GM19193 (cell line): ENCODE results near the gene PDE4D.

Experiments used
- POLR2A ChIP-seq: IDR thresholded peaks from 4 replicates; pipeline ENCODE4 v1.6.1; 2011; ENCODE audit not compliant: insufficient read depth, insufficient read length; ENCODE audit errors: extremely low read depth

The PDE4D gene

DNA sequence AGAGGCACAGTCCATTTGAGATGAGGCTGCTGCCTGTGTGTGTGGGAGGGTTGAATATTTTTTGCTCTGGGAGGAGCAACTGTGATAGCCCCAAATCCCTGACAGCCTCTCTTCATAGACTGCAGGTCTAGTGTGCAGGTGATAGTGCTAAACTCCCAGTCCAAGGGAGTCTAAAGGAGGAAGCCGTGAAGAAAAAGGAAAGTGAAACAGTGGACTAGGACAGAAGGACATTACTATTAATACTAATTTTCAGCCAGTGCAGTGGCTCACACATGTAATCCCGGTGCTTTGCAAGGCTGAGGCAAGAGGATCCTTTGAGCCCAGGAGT lies 295.0 kb downstream of the PDE4D start:
- TF ChIP-seq POLR2A, result no peak

DNA sequence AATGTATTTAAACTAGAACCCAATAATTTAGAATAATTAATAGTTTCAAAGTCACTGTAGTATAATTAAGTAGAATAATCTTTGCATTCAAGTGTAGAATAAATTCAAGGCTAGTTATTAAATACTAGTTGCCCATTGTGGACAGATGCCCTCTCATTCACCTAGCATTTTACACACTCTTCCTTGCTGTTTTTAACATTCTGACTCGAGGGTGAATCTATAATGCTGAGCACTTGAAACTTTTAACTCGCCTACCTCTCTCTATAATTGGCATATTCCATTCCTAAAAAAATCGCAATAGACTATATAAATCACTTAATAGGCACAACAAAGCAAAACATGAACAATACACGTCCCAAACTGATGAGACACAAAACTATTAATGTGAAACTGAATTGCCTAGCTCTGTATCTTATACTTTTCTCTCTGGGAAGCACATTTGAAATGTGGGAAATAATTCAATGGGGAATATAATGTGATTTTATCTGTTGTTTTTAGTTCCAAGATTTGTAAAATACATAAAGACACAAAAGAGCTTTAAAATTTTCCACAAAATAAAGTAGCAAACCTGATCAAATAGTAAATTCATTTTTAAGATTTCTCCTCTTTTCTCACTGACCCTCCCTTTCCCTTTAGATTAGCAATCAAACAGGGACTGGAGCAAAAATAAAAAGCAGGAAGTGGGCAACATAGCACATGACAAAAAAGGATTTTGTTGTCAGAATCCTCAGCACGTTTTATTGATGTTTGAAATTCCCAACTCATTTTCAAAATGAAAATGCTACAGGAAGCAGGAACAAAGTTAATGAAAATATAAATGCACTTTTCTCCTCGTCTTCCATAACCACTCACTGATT lies 295.6 kb downstream of the PDE4D start:
- TF ChIP-seq POLR2A, result no peak

DNA sequence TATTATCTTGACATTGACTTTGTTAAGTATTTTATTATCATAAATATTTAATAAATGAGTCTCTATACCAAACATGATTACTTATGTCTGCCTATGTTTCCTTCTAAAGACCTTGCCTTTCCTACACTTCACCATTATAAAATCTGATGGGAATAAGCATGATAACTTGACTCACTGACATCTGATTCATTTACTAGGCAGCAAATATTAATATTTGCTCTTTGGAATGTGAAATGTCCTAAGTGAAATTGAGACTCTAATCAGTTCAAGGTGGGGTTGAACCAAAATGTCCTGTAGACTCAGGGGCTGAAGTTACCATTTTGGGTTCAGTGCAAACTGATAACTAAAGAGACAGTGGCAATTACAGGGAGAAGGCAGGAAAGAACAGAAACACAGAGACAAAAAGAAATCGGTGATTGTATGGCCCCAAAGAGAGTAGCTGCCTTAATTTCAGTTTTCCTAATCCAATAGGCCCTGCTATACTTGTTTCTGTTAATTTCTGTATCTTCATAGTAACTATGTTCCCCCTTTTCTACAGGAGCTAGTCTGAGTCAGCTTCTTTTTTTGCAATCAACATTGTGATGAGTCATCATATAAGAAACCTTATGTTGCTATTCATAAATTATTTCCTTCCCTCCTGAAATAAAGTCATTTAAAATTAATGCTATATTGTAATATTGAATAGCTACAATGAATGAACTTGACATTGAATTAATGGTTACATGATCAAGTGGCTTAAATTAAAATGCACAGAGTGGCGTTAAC lies 296.8 kb downstream of the PDE4D start:
- TF ChIP-seq POLR2A, result no peak

DNA sequence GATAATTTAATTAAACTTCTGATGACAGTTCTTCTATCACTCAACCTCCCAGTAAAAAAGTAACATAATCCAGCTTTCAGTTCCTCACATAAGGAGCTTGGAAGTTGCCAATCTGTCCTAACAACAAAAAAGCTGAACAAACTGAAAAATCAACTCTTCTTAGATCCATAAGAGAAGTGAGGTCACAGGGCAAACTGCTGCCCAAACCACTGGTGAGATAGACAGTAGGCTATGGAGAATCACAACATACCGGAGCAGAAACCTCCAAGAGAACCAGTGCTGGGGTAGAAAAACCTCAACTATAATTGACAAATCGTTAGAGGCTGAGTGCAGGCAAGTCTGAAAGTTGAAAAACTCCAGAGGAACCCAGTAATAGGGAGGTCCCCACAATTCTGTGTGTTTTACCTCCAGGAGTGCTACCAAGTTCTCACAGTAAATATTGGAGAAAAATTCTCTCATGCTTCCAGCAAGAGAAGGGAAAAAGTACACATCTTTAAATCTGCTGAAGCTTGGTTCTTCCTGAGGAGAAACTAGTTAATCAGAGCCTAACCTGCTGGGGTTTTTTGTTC lies 300.0 kb downstream of the PDE4D start:
- no peak for TF ChIP-seq POLR2A

DNA sequence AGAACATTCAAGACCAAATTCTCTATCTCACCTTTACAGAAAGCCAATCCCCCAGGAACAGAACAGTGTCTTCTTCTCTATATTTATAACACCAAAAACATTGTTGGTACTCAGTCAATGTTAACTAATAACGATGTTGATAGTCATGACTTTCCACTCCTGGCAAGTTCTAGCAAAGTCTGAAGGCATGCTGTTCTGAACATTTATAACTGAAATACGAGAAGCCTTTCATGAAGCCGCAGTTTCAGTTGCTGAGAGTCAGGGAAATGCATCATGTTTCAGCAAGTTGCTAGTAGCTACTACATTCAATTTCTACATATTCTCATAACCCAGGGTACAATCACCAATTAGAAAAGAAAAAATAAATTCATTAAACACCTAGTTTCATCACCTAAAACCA lies 301.4 kb downstream of the PDE4D start:
- TF ChIP-seq POLR2A, result no peak

DNA sequence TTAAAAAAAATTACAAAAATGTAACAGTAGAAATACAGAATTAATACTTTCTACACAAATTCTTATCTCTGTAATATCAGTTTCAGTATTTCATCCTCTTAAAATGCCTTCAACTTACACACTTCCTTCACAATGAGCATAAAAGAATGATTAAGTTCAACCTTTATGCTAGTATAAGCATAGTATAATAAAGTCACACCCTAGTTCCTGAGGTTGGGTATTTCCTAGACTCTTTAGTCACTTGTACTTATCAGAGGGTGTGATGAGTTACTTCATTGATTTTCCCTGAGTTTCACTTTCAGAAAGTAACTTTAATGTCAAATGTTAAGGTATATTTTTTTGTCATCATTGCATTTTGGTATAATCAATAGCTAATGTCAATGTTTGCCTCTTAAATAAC lies 302.4 kb downstream of the PDE4D start:
- TF ChIP-seq POLR2A, result no peak

DNA sequence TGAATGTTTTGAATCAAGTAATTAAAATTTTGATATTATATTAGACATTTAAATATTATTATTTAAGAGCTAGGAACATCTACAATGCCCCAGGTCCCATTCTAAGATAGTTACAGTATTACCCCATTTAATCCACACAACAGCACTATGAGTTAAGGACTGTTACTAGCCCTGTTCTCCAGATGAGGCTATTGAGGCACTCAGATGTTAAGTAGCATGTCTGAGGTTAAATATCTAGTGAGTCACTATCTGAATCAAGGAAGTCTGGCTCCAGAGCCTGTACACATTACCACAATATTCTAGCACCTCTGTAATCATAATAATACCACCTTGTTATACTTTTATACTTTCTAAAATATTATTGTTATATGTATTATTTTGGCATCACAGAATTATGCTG lies 304.6 kb downstream of the PDE4D start:
- TF ChIP-seq POLR2A, result no peak

DNA sequence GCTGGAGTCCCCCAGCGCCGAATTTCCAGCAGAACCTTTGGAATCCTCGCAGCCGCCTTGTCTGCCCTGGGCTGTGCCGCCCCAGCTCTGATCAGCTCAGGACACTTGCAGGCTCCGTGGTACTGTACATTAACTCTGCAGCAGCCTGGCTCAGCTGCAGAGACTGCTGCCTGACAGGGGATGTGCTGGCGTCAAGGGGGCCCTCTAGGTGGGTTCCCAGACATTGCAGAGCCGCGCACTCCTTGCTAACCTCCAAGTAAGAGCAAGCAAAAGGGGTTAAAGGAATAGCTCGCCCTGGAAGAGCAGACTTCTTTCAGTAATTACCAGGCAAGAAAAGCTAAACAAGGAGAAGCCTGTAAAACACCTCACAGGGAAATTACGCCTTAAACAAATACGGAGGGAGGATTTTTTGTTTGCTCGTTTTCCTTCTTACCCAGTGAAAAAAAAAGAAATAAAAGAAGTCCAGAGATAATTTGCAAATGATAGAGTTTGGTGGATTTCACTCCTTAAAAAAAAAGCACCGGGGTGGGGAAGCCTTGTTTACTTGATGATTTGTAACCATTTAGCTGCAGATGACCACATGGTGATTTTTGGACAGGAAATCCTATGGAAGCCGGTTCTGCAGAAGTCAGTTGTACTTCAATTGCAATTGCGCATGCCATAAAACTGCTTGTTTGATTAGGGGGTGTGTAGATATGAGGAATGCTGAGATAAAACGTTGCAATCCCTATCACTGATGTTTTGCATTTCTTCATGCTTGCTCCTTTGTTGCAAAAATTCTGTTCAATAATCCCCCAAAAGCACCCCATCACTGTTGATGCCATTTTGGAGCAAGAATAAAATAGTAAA lies 305.8 kb downstream of the PDE4D start:
- no peak for TF ChIP-seq POLR2A

DNA sequence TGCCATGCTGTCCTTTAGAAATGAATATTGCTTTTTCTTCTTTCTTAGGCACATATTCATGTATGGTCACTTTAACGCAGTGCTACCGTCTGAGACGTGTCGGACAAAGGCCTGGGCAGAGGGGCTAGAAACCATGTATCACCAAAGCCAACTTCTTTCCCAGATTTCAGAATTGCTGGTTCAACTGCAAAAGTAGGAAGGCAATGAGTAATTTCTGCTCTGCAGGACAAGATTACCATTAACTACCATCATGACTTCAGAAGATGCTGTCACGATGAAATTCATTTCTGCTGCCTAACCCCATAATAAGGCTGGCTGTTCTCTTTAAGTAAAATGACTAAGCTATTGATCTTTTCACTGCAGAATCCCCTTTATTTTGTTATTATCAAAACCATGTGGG lies 306.7 kb downstream of the PDE4D start:
- TF ChIP-seq POLR2A, result no peak

DNA sequence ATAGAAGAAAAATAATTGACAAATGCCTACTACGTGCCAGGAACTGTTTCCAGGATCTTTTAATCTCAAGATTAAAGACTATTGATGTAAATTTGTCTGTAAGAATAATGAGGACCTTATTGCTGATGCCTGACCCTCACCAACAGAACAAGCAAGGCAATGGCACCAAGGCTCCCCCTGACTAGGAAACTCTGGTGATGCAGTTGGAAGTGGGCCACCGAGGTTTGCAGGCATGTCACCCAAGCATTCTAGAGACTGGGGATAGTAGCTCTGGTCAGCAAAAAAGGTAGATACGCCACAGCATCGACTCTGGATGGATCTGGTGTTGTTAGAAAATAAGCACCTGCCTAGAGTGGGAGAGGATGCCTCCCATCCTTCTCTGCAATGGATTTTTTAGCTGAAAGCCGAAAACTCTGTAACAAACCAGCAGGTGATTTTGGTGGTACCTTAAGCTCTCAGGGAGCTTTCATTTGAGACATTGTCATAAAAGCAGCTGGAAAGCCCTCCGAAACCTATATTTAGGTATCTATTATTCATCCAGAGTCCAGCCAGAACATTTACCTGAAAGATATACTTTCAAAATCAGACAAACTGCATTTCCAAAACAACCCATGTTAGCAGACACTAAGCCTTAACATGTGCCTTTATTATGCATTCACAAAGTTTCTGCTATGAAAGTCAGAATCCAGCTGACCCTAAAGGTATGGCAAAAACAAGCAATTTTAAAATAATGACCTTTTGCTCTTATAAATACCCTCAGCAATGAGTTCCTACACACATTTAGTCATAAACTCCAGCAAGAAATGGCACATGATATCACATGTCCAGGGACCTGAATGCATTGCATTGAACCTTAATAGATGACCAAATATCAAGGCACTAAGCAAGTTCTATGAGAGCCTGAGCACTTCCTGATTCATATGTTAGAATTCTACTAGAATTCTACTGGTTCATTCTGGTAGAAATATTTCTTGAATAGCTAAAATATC lies 308.4 kb downstream of the PDE4D start:
- no peak for TF ChIP-seq POLR2A

DNA sequence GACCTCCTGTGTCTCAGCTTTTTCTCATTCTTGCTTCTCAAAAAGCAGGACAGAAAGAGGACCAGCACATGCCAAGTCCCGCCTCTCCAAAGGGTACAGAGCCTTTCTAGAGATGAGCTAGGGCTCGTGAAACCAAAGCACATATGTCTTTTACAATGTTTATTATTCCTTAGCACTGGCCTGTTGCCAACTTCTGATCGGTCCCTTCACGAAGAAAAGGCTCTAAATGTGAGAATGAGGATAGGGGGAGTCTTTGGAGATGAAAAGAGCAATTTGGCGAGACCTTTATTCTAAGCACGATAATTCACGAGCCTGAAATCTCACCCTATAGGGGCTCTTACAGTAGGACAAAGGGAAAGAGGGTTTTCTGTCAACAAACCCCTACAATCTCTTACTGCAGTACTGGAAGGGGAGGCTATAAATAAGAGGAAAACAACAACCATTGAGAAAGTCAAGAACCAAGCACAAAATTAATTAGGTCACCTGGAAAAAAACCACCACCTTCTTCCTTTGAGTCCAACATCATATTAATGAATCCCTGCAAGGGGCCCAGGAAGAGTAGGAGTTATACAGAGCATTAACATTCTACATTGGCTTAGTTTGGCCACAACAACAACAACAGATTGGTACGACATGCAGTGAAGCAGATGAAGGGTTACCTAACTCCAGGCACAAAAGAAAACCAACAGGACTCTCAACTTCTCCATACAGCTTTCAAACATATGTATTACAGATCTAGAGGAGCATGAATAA lies 309.5 kb downstream of the PDE4D start:
- no peak for TF ChIP-seq POLR2A

DNA sequence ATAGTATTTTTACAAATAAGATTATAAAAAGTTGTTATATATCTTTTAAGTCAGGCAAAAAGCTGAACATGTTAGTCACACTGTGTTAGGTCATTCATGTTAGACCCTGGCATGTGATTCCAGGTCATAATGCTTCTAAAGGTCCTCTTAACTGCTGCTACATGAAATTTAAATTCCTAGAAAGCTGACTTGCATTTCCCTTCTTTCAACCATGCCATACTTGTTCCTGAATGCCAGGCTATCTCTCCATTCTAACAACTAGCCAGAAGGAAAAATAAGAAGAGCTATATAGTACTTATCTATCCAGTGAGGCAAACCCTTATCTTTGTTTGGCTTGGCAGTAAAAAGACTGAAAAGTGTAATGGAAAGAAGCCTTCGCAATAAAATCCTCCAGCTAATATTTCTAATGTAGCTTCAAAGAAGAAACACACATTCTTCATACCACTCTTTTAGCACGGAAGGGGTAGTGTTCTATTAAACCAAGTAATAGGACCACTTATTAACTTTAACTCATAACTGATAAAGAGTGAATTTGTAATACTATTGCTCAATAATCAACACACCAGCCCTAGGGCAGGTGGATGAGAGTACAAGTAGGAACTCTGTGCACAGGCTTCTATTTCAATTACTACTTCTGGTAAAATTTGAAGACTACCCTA lies 310.2 kb downstream of the PDE4D start:
- no peak for TF ChIP-seq POLR2A

DNA sequence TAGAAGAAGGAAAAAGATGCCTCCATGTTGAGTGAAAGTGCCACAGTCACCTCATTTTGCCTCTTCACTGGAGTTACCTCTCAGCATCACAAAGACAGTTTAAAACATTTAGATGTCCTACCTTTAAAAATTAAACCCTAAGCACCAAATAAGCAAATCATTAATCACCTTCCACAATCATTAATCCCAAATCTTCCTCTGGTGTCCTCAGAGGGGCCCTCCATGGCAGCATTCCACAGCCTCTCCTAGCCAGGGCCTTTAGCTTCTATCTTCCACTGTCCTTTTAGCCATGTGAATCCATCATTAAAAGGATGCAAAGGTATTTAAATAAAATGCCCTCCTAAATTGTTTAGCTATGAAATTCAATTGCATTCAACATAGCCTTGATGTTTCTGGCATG lies 310.8 kb downstream of the PDE4D start:
- TF ChIP-seq POLR2A, result no peak
